NCI-H2196 (cell line): ENCODE measurements around the gene NLGN1.

Experiments
- DNase-seq: peaks from one replicate; lab custom pipeline; 2025; ENCODE audit not compliant: unreplicated experiment; lab: John Stamatoyannopoulos, UW

NLGN1 gene

GRCh38 chr3:173706630-173707029 lies 309.1 kb downstream of the NLGN1 start:
- no peak for DNase-seq

GRCh38 chr3:173708191-173708590 lies 310.6 kb downstream of the NLGN1 start:
- no peak for DNase-seq

GRCh38 chr3:173709026-173709425 lies 311.5 kb downstream of the NLGN1 start:
- DNase-seq: no peak

GRCh38 chr3:173711619-173712018 lies 314.1 kb downstream of the NLGN1 start:
- peak; percentile 61 for DNase-seq

GRCh38 chr3:173719585-173719984 lies 322.0 kb downstream of the NLGN1 start:
- no peak for DNase-seq

GRCh38 chr3:173725507-173725906 lies 328.0 kb downstream of the NLGN1 start:
- DNase-seq: no peak

- DNase-seq: no peak
Observed at GRCh38 chr3:173730391-173730790, 332.8 kb downstream of the NLGN1 start.

- DNase-seq: no peak
Observed at GRCh38 chr3:173732237-173732636, 334.7 kb downstream of the NLGN1 start.

GRCh38 chr3:173733029-173733652 lies 335.6 kb downstream of the NLGN1 start:
- no peak for DNase-seq

GRCh38 chr3:173734473-173734872 lies 336.9 kb downstream of the NLGN1 start:
- DNase-seq: no peak

GRCh38 chr3:173734895-173735294 lies 337.4 kb downstream of the NLGN1 start:
- no peak for DNase-seq

GRCh38 chr3:173735841-173736240 lies 338.3 kb downstream of the NLGN1 start:
- no peak for DNase-seq

- DNase-seq: no peak
Observed at GRCh38 chr3:173737167-173737808, 339.7 kb downstream of the NLGN1 start.

- no peak for DNase-seq
Observed at GRCh38 chr3:173739726-173740125, 342.2 kb downstream of the NLGN1 start.

GRCh38 chr3:173742491-173742890 lies 344.9 kb downstream of the NLGN1 start:
- DNase-seq: no peak

- DNase-seq: no peak
Observed at GRCh38 chr3:173743111-173743510, 345.6 kb downstream of the NLGN1 start.

- DNase-seq: no peak
Observed at GRCh38 chr3:173743516-173743915, 346.0 kb downstream of the NLGN1 start.

- DNase-seq: no peak
Observed at GRCh38 chr3:173744479-173744878, 346.9 kb downstream of the NLGN1 start.

- DNase-seq: no peak
Observed at GRCh38 chr3:173744895-173745294, 347.4 kb downstream of the NLGN1 start.

GRCh38 chr3:173745952-173746682 lies 348.6 kb downstream of the NLGN1 start:
- no peak for DNase-seq

- no peak for DNase-seq
Observed at GRCh38 chr3:173747427-173747826, 349.9 kb downstream of the NLGN1 start.

- no peak for DNase-seq
Observed at GRCh38 chr3:173748105-173748504, 350.6 kb downstream of the NLGN1 start.
